Colonic mucosa (tissue), 4 donors: Measurements from ENCODE around the gene MYL11. TPM values are rescaled to one million over a fixed set of nuclear protein-coding genes. Genes with fewer than 3 reads are reported as not detected.

Source experiments
- DNase-seq: peaks from one replicate; pipeline ENCODE4 v3.0.0-alpha.2; 2020
- H3K27ac ChIP-seq: fragments of 200-600 bp; one replicate; pipeline ENCODE4 v1.8.0; 2021
- H3K27me3 ChIP-seq: fragments of 200-600 bp; one replicate; pipeline ENCODE4 v1.8.0; 2021
- H3K36me3 ChIP-seq: fragments of 200-600 bp; one replicate; pipeline ENCODE4 v1.8.0; 2021
- H3K4me1 ChIP-seq: fragments of 200-600 bp; one replicate; pipeline ENCODE4 v1.8.0; 2021; ENCODE audit warnings: mild to moderate bottlenecking
- H3K4me3 ChIP-seq: fragments of 200-600 bp; one replicate; pipeline ENCODE4 v1.8.0; 2021
- H3K9ac ChIP-seq, 2 donors: one replicate each; pipeline ENCODE4 v1.7.0; 2013; ENCODE audit warnings: control low read depth in 2 of 2, low read depth in 2 of 2, low read length in 2 of 2
- H3K9me3 ChIP-seq: fragments of 200-600 bp; one replicate; pipeline ENCODE4 v1.8.0; 2021
- CTCF ChIP-seq: fragments of 200-600 bp; IDR thresholded peaks from one replicate; pipeline ENCODE4 v1.8.0; 2022; ENCODE audit warnings: antibody characterized with exemption, mild to moderate bottlenecking
- intact Hi-C: fragments of 100-400 bp; cut with DNase I; formaldehyde crosslinking; loops from one replicate; pipeline ENCODE4 v1.14.1; 2022
- total RNA-seq, 2 donors: library from RNA; stranded (reverse); fragmentation: NEBNext Ultra II Directional in 1 of 2; extraction: Animal tissue kit (Norgen Biotek cat#: 25700) in 1 of 2; gene quantifications; one replicate each; pipeline ENCODE4 v1.2.1, GENCODE V29; 2021
- donor health status: healthy.
- donor health status: DM: no; HTN: no; CAD: no.
- donor health status: DM: no; HTN: no; CAD: no.

Gene MYL11
- total RNA-seq, 2 donors from 2014 or later, result 1.1 to 2.2 TPM

GRCh38 chr16:30397776-30398660 lies 23.4 kb downstream of the MYL11 start:
- no peak for DNase-seq
- peaks cover 14% of the 10 kb centered on the region for H3K4me1 ChIP-seq
- H3K27ac ChIP-seq, result no peak overlapping the region
- no peaks in the 10 kb centered on the region for H3K36me3 ChIP-seq
- TF ChIP-seq CTCF, result no peak
- H3K27me3 ChIP-seq, result no peaks in the 10 kb centered on the region
- H3K9ac ChIP-seq, result no peak overlapping the region
- intact Hi-C loops, result no loop called here
- no peaks in the 10 kb centered on the region for H3K9me3 ChIP-seq
- H3K4me3 ChIP-seq, result no peak overlapping the region

- no peak for TF ChIP-seq CTCF
- no peak for DNase-seq
- Histone ChIP-seq H3K4me1 (peaks cover 14% of the 10 kb centered on the region), H3K27me3 (no peaks in the 10 kb centered on the region), H3K36me3 (no peaks in the 10 kb centered on the region), H3K4me3 (no peak overlapping the region), H3K9me3 (no peaks in the 10 kb centered on the region), H3K9ac (peak overlapping the region in 1 of 2 donors; percentile 76), H3K27ac (peak overlapping the region; percentile 80)
- intact Hi-C loops, result no loop called here
These were observed 24.2 kb downstream of the MYL11 start for GRCh38 chr16:30398661-30399434.

- no peak for TF ChIP-seq CTCF
- Histone ChIP-seq H3K27me3 (no peaks in the 10 kb centered on the region), H3K4me1 (peaks cover 14% of the 10 kb centered on the region), H3K9ac (peak overlapping the region; percentile 63 to 76), H3K9me3 (no peaks in the 10 kb centered on the region), H3K4me3 (peak overlapping the region; percentile 69), H3K36me3 (no peaks in the 10 kb centered on the region), H3K27ac (peak overlapping the region; percentile 80)
- intact Hi-C loops, result no loop called here
- no peak for DNase-seq
These were observed 25.0 kb downstream of the MYL11 start for GRCh38 chr16:30399435-30400186.

- TF ChIP-seq CTCF, result no peak
- no peak overlapping the region for H3K9ac ChIP-seq
- intact Hi-C loops, result no loop called here
These were observed 27.3 kb downstream of the MYL11 start for GRCh38 chr16:30401768-30402425.

GRCh38 chr16:30406795-30407101 lies 32.1 kb downstream of the MYL11 start:
- Histone ChIP-seq H3K27me3 (no peaks in the 10 kb centered on the region), H3K4me3 (peak overlapping the region; percentile 62), H3K36me3 (no peaks in the 10 kb centered on the region), H3K9me3 (no peaks in the 10 kb centered on the region), H3K9ac (peak overlapping the region; percentile 61 to 89), H3K4me1 (no peaks in the 10 kb centered on the region), H3K27ac (peak overlapping the region; percentile 70)
- no peak for DNase-seq
- intact Hi-C loops, result no loop called here
- no peak for TF ChIP-seq CTCF

More at GRCh38 chr16:30401768-30402425, 27.3 kb downstream of the MYL11 start:
- no peak overlapping the region for H3K27ac ChIP-seq
- no peak for DNase-seq
- H3K4me3 ChIP-seq, result no peak overlapping the region
- H3K27me3 ChIP-seq, result no peaks in the 10 kb centered on the region
- no peaks in the 10 kb centered on the region for H3K36me3 ChIP-seq
- peaks cover 4% of the 10 kb centered on the region for H3K4me1 ChIP-seq
- no peaks in the 10 kb centered on the region for H3K9me3 ChIP-seq
